ENCODE results near the gene OPN1SW.

DNA sequence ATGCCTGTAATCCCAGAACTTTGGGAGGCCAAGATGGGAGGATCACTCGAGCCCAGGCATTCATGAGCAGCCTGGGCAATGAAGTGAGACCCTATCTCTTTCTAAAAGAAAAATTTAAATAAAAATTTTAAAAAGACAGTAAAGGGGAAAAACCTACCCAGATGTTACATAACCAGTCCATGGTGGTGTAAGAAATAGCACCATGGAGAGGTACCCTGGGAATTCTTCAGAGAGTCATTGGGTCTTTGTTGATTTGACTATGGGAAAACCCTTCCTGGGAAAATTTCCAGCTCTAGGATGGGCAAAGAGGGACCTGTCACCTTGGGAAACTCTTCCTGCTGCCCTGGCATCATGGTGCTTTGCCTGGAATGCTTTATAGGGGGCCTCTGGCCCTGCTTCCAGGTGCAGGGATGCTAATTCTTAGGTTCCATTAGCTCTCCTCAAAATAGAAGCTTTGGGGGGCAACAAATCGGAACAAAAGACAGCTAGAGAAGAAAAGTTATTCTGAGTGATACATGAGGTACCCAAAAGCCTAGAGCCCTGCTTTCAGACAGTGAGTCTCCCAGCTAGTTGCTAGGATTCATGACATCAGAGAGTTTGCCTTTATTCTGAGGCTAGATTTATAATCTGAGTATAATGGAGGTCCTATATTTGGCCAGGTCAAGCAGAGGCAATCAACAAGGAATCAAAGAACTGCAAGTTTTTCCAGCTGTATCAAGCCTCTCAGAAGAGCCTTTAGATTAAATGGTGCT lies 26.2 kb upstream of the OPN1SW start:
- TF ChIP-seq CTCF (IDR thresholded peaks at IDR 0.05) (no peak), POLR2A (IDR thresholded peaks at IDR 0.05) (no peak)
